ENCODE measurements around the gene ORMDL1. TPM values are rescaled to one million over a fixed set of nuclear protein-coding genes. Genes with fewer than 3 reads are reported as not detected.
A peak's percentile ranks its signal among the peaks of the same experiment; 100 is the strongest.
"Not testable (repeated sequence)": the region's sequence is repeated elsewhere in the genome, so short reads cannot be mapped to it uniquely, and the experiment has no call there.

Gene ORMDL1
- total RNA-seq, 1 donor from 2014 or later = 21.9 TPM

DNA sequence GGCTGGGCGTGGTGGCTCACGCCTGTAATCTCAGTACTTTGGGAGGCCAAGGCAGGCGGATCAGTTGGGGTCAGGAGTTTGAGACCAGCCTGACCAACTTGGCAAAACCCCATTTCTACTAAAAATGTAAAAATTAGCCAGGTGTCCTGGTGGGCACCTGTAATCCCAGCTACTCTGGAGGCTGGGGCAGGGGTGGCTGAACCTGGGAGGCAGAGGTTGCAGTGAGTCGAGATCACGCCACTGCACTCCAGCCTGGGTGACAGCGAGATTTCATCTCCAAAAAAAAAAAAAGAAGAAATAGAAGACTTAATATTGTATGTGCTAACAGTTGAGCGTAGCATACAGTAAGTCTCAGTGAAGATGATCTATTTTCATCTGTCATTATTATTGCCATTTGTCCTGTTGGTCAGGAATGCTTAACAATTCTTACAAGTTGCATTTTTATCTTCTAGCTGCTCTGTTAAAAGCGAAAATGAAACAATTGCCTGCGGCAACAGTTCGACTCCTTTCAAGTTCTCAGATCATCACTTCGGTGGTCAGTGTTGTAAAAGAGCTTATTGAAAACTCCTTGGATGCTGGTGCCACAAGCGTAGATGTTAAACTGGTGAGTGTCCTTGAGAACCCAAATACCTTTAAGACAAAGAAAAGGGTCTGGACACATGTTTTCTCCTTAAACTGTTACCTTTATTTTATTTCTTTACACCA, 7.4 kb upstream of the ORMDL1 start:
- no peak for ATAC-seq
- intact Hi-C loops (cut with DNase I) = loop anchor here (10.0 kb wide), 1 partner anchor 283 kb away; no protein-coding TSS in a partner anchor
- DNase-seq (ENCODE audit: missing footprints) = no peak

DNA sequence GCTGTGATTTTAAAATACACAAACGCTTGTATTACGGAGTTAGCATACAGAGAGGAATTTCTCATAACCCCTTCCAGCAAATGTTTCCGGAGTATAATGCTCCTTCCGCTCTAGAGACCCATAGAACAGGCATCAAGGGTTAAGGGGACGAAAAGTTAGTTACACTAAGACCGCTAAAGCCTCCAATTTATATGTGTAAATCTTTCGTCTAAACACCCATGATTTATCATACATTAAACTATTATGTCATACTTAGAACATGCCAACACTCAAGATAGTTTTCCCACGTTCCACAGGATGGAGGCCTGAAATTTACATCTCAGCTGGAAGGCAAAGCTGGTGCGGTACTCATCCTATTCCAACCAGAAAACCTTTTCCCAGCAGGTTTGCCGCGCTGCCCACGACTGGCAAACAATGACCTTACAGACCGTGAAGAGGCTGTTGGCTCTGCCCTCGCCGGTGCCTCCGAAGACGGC, 650 bp downstream of the ORMDL1 start:
- ATAC-seq (no peak), DNase-seq (ENCODE audit: missing footprints) (no peak)
- intact Hi-C loops (cut with DNase I) = loop anchor here (5.0 to 10.0 kb wide), 2 partner anchors 121 to 199 kb away; partner anchors contain the start of genes ASNSD1 and SLC40A1

DNA sequence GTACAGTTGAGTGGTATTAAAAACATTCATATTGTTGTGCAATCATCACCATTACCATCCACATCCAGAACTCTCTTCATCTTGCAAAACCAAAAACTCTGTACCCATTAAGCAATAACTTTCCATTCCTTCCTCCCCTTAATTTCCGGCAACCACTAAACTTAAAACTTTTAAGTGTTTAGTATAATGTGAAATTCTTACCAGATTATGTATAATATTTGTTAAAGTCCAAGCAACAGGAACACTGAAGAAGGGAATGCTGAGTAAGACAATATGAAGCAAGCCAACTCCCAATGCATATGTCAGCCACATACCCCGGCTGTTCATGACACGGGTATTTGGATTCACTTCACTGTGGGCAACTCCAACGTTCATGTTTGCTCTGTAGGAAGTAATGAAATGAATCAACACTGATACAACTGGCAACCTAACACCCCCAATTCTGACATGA, 1.9 kb downstream of the ORMDL1 start:
- intact Hi-C loops (cut with DNase I) = loop anchor here (5.0 to 10.0 kb wide), 2 partner anchors 120 to 197 kb away; partner anchors contain the start of genes ASNSD1 and SLC40A1
- ATAC-seq (no peak), DNase-seq (ENCODE audit: missing footprints) (no peak)

DNA sequence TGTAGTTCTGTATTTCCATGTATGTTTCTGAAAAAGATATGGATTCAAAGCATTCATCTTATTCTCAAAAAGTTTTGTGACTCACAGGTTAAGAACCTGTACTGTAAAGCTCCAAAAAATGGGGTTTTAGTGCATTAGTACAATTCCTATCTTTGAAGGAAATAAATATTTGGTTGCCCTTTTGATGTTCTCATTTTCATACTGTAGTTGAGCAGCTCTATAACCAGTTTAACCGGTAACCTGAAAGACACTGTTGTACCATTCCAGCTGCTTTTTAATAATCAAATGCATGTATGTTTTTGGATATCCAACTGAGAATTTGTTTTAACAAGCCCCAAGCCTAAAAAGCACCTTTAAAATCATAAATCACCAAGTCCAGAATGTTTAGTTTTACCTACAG, 11.9 kb downstream of the ORMDL1 start:
- intact Hi-C loops (cut with DNase I) = no loop called here
- ATAC-seq (no peak), DNase-seq (ENCODE audit: missing footprints) (no peak)

DNA sequence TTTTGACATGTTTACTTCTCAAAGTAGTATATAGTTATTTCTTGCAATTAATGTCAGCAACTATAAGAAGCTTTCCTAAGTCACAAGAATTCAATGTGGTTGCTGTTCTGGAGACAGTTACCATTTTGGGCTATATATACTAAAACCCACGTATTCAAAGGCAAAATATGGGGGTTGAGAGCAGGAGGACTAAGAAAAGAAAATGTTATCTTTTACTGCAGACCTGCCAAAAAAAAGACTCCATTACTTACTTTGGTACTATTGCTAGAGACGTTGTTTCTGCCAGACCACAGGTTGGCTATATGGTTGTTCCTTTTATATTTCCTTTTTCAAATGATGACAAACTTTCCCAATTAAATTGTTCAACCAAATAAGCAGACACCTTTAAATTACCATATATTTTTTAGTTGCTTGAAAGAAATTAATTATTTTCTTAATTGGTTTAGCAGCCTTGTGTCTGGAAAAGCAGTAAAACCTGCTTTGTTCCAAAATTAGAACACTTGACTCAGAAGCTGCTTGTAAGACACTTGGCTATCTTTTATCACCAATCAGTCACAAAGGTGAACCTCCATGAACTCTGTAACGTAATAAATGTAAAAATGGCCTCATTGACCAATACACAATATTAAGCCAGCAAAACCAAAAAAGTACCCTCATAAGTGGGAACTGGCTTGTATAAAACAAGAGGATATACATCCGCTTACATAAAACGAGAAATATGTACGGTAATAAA, 13.4 kb downstream of the ORMDL1 start:
- ATAC-seq (no peak), DNase-seq (ENCODE audit: missing footprints) (no peak)
- intact Hi-C loops (cut with DNase I) = no loop called here

DNA sequence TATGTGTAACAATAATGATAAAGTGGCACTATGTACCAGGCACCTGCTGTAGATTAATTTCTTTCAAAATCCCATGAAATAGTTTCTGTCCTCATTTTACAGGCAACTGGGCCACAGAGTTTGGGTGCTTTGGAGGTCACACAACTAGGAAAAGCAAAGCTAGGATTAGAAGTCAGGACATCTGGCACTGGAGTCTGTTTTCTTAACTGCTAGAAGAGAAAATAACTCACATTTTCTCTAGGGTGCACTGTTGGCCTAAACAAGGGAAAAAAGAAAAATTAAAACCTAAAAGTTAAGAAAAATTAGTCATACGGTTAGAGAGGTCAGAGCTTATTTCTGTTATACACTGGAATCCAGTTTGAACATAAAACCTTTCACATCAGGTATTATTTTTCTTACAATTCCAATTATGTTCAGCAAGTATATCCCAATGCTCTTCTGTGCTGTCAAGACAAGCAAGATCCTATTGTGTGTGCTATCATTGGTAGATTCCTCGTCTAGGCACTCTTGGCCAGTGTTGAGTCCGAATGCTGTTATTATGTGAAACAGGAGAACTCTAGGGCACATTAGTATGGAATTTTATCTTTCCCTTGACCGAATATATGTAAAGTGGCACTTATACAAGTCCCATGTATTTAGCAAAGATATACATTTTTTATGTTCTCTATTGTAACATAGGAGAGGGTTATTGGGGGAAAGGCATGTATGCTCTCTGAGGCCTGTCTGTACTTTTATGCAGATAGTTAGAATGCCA, 20.1 kb downstream of the ORMDL1 start:
- DNase-seq (ENCODE audit: missing footprints) (no peak), ATAC-seq (no peak)
- intact Hi-C loops (cut with DNase I) = loop anchor here (2.0 kb wide), 1 partner anchor 89 kb away; the partner anchor contains the start of gene ANKAR

DNA sequence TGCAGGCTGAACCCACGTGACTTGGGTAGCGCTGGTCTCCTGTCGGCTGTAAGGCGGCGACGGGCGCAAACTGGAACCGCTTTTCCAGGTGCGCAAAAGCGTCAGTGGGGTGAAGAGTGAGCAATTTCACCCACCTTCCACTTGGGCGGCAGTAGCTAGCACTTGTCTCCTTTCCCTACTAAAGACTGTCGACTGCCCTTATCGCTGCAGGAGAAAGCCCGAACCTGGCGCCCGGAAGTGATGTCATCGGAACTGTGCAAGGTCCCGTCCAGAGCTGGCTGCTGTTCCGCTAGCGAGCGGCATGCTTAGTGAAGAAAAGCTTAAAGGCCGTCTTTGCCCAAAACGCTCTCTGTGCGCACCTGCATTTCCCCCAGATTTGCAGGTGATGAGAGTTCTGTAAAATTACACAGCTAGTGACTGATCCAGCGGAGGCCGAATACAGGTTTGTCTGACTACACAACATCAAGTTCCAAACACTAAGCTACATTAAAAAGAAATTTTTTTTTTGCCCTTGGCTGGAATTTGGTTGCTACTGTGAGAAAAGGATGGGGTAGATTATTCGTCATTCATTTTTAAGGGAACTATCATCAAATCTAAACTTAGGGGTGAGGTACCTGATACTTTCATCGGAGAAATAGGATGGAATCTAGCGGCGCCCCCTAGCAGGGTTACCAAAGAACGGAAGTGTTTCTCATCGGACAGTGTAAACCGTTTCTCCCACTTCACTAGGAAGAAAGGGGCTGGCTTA, 21.4 kb downstream of the ORMDL1 start, which contains the start of gene OSGEPL1:
TSS of gene OSGEPL1 (minus strand) at position 242 of the 748 bp plus-strand sequence. CDS start 1,152 bp downstream, outside the sequence.
- ATAC-seq (peak; percentile 97), DNase-seq (ENCODE audit: missing footprints) (peak; percentile 96)
- intact Hi-C loops (cut with DNase I) = loop anchor here (1.0 to 2.0 kb wide), 2 partner anchors 22 to 88 kb away; partner anchors contain the start of genes ANKAR, ORMDL1 and PMS1

DNA sequence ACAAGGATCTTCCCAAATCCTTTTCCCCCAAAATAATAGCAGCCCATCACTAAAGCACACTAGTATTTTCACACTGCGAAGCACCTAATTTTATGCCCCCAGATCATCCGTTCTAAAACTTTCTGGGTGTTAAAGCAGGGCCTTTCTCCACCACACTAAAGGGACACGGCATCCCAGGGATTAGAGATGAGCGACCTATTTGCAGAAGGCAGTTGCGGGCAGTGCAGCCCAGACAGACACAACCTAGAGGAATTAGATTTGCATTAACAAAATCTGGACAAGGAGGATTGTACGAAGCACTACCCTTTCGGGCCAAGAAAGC, 21.9 kb downstream of the ORMDL1 start:
- DNase-seq (ENCODE audit: missing footprints) = no peak
- ATAC-seq = no peak
- intact Hi-C loops (cut with DNase I) = loop anchor here (1.0 to 2.0 kb wide), 2 partner anchors 22 to 87 kb away; partner anchors contain the start of genes ANKAR, ORMDL1 and PMS1

DNA sequence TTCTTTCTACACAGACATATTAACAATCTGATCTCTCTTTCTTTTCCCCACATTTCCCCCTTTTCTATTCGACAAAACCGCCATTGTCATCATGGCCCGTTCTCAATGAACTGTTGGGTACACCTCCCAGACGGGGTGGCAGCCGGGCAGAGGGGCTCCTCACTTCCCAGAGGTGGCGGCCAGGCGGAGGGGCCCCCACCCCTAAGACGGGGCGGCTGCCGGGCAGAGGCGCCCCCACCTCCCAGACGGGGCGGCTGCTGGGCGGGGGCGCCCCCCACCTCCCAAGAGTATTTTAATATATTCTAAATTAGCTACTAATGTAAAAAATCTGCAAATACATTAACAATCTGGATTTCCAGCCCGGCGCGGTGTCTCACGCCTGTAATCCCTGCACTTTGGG, 24.0 kb downstream of the ORMDL1 start:
- intact Hi-C loops (cut with DNase I); DNase-seq (ENCODE audit: missing footprints); ATAC-seq: not testable (repeated sequence)

DNA sequence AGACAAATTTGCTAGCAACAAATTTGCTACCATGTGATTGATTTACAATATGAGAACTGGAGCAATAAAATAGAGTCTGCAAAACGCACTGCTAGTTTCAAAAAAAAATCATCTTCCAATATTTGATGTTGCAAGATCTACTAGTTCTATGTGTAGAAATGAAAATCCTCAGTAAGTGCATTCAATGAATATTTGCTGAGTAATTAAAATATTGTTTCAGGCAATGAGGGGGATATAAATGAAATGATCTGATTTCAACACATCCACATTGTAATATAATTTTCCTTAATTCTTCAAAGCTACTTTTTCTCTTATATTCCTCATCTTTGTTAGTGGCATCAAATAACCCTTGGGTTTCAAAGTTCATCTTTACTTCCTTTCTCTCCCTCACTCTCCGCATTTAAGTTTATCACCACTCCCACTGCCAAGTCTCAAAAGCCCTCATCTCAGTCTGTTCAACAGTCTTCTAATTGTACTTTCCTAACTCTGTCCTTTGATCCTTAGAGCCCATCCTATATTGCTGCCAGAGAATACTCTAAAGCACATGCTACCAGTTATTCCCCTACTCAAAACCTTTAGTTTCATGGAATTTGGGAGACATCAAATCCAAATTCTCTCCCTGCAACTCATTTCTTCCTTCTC, 27.7 kb downstream of the ORMDL1 start:
- intact Hi-C loops (cut with DNase I) = no loop called here
- DNase-seq (ENCODE audit: missing footprints) = no peak
- ATAC-seq = no peak

DNA sequence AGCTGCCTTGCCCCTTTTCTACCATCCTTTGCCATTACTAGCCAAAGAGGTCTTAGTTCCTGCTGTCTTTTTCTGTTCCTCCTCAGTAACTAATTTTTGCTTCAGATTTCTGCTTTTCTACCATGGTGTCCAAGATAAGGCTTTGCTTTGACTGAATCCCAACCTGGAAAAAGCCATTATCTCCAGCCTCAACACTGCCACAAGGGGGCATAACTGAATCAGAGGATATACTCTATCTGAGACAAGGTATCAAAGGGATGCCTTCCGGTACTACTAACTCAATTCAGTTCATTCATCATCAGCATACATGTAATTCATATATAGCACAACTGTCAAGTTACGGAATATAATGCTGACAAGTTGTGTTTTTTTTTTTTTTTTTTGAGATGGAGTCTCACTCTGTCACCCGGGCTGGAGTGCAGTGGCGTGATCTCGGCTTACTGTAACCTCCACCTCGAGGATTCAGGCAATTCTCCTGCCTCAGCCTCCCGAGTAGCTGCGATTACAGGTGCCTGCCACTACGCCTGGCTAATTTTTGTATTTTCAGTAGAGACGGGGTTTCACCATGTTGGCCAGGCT, 33.0 kb downstream of the ORMDL1 start:
- ATAC-seq = no peak
- no peak for DNase-seq (ENCODE audit: missing footprints)
- intact Hi-C loops (cut with DNase I) = no loop called here

DNA sequence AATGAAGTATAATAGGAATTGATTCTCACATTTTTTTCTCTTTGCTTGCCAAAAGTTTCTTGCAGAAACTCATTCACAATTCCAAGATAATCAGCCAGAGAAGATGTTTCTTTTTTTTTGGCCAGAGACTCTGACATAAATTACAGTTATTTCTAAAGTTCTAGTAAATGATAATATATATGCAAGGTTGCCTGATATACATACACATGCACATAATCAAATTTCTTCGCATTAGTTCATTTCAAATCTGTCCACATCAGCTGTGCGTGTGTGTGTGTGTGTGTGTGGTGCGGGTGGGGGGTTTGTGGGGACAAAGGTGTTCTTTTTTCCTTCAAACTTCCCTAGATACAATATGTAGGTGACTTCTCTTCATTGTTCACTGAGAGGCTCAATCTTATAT, 54.7 kb downstream of the ORMDL1 start:
- ATAC-seq (no peak), DNase-seq (ENCODE audit: missing footprints) (no peak)
- intact Hi-C loops (cut with DNase I) = no loop called here

DNA sequence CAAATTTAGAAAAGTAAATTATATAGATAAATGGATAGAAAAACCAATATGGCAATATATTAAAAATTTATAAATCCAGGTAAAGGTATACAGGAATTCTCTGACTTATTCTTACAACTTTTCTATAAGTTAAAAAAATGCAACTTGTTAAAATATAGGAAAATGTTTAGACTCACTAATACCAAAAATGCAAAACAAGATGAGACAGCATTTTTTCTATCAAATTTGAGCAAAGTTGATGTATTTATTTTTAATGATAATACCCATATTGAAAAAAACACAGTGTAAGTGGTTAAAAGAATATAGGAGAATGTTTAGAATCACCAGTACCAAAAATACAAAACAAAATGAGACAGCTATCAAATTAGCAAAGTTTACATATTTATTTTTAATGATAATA, 57.3 kb downstream of the ORMDL1 start:
- DNase-seq (ENCODE audit: missing footprints) (no peak), ATAC-seq (no peak)
- intact Hi-C loops (cut with DNase I) = no loop called here

DNA sequence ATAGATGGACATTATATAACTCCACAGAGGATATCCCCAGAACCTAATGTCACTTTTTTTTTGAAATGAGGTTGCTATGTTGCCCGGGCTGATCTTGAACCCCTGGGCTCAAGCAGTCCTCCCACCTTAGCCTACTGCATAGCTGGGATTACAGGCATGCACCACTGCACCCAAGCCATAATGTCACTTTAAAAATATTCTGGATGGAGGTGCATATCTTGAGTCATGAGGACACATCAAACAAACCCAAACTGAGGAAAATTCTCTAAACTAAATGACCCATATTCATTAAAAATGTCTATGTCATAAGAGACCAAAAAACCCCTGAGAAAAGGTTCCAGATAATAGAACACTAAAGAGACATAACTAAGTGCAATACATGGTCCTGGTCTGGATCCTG, 57.9 kb downstream of the ORMDL1 start:
- intact Hi-C loops (cut with DNase I) = no loop called here
- ATAC-seq (no peak), DNase-seq (ENCODE audit: missing footprints) (no peak)

DNA sequence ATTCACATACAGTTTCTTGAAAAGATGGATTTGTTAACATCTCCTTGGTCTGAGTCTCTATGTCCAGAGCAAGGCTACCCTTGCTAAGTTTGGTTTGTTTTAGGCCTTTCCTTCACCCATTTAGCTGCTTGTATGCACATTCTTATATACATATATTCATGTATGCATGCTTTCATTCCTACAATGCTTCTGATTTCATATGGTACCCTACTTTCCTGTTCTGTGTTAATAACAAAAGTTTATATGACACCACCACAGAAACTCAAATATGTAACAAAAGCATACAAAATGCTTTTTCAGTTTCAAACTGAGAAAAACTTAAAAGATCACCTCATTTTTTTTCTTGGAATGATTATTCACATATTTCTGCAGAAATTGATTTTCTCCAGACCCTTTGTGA, 60.9 kb downstream of the ORMDL1 start:
- intact Hi-C loops (cut with DNase I) = no loop called here
- ATAC-seq = no peak

More for the DNA sequence above, 60.9 kb downstream of the ORMDL1 start:
- no peak for DNase-seq (ENCODE audit: missing footprints)

All from Right ventricle myocardium inferior (tissue), 1 donor.